Panc1 (cell line): ENCODE measurements around the gene ZNF784.

Source experiments
- CTCF ChIP-seq: fragments of 450-650 bp; IDR thresholded peaks from 2 replicates; pipeline ENCODE4 v1.5.1; 2017; ENCODE audit warnings: mild to moderate bottlenecking
- REST ChIP-seq, 2 experiments: IDR thresholded peaks; 2 replicates each; pipeline ENCODE4 v1.6.1; 2011 to 2012; ENCODE audit warnings: low read depth in 2 of 2, control low read depth in 1 of 2, low read length in 1 of 2, mild to moderate bottlenecking in 1 of 2, moderate library complexity in 1 of 2; ENCODE audit not compliant: insufficient read depth in 1 of 2

GRCh38 chr19:55621673-55622231, 2.6 kb downstream of the ZNF784 start:
- no peak for TF ChIP-seq CTCF
- no peak for TF ChIP-seq REST (IDR thresholded peaks at IDR 0.05; ENCODE audit: insufficient read depth in 1 of 2, low read depth in 2 of 2, low read length in 1 of 2)
